NOMO-1 (cell line): ENCODE data around the gene STRA6.

Experiments used
- DNase-seq, 2 experiments: peaks; one replicate each; lab custom pipeline; 2025; ENCODE audit not compliant: unreplicated experiment in 2 of 2; lab: John Stamatoyannopoulos, UW

The STRA6 gene

GRCh38 chr15:74135041-74135565 lies 67.5 kb downstream of the STRA6 start:
- no peak for DNase-seq

- DNase-seq = no peak
Measured at GRCh38 chr15:74134387-74135027, 68.1 kb downstream of the STRA6 start.

- no peak for DNase-seq
Measured at GRCh38 chr15:74133694-74134386, 68.7 kb downstream of the STRA6 start.

- DNase-seq = no peak
Measured at GRCh38 chr15:74132681-74133651, 69.6 kb downstream of the STRA6 start.

GRCh38 chr15:74131628-74132413 lies 70.8 kb downstream of the STRA6 start:
- DNase-seq = no peak

- DNase-seq = no peak
Measured at GRCh38 chr15:74130849-74131627, 71.5 kb downstream of the STRA6 start.

- DNase-seq = no peak
Measured at GRCh38 chr15:74130155-74130848, 72.3 kb downstream of the STRA6 start, which contains the start of gene ISLR2. Gene ISLR2 (plus strand): TSS chr15:74130586. CDS start chr15:74132755, 2,169 bp downstream.

- no peak for DNase-seq
Measured at GRCh38 chr15:74129586-74130154, 72.9 kb downstream of the STRA6 start.
